ENCODE results near the gene DTX3L. TPM values are rescaled to one million over a fixed set of nuclear protein-coding genes. Genes with fewer than 3 reads are reported as not detected.

DTX3L gene
- total and polyA plus RNA-seq, 2 of the 13 experiments (the other 11 are each of a cell fraction or from before 2014, with no cell fraction given): 2.5 to 10.9 TPM

DNA sequence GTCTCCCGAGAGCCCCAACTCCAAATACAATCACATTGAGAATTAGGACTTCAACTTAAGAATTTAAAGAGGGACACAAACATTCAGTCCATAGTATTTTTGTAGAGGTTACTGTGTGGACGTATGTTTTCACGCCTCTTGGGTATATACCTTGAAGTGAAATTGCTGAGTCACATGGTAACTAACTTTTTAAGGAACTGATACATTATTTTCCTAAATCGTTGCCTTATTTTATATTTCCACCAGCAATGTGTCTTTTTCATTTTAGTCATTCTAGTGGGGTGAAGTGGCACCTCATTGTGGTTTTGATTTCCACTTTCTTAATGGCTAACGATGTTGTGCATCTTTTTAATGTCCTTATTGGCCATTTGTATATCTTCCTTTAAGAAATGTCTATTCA is 25.2 kb downstream of the DTX3L start:
- ATAC-seq: no peak
- FAIRE-seq: no peak
- intact Hi-C loops (cut with micrococcal nuclease; ENCODE audit: unreplicated experiment): no loop called here
- CTCF ChIA-PET (ENCODE audit: low intra/inter-chr PET ratio, low total read pairs): no interaction called here
- no peak overlapping the region for H3K9ac ChIP-seq (ENCODE audit: insufficient read depth, low read depth, low read length)
- H3K4me3 ChIP-seq (replicated peaks in 1 of 3; ENCODE audit: insufficient read depth in 1 of 3, low read depth in 2 of 3, low read length in 3 of 3): no peak overlapping the region
- peak; percentile 66 for TF ChIP-seq NFE2L2 (IDR thresholded peaks at IDR 0.05; ENCODE audit: low read length)
- no peak for TF ChIP-seq ZBTB44 (CRISPR knock-in tag; IDR thresholded peaks at IDR 0.05)
- TF ChIP-seq ZBTB26 (CRISPR knock-in tag; IDR thresholded peaks at IDR 0.05; ENCODE audit: borderline replicate concordance): no peak
- TF ChIP-seq ZNF546 (CRISPR knock-in tag; conservative IDR thresholded peaks at IDR 0.05): no peak
- no peaks in the 10 kb centered on the region for H3K27me3 ChIP-seq (ENCODE audit: control insufficient read depth in 1 of 2, insufficient read depth in 2 of 2, low read length in 2 of 2)
- POLR2A ChIA-PET: no interaction called here
- in situ Hi-C loops (cut with HindIII; ENCODE audit: extremely low pct_ligation_motif_present, low pct_unique_long_range_greater_than_20kb): no loop called here
- no peak for DNase-seq (ENCODE audit: low spot score)
- 37% methylated on average over 5 of the region's 5 CpGs for WGBS (ENCODE audit: low lambda C conversion rate)
- H2AFZ ChIP-seq (ENCODE audit: low read length): no peak overlapping the region
- peaks cover 11% of the 10 kb centered on the region; the same call in 1 of the 2 replicates for H3K4me1 ChIP-seq (ENCODE audit: insufficient read depth, low read length)
- H4K20me1 ChIP-seq (ENCODE audit: insufficient read depth, low read length): no peaks in the 10 kb centered on the region
- no peak overlapping the region for H3K4me2 ChIP-seq (ENCODE audit: low read depth, low read length)
- BruUV-seq (replicated peaks): no TSS peak
- no peaks in the 10 kb centered on the region for H3K36me3 ChIP-seq (replicated peaks in 1 of 2; ENCODE audit: control insufficient read depth in 1 of 2, insufficient read depth in 2 of 2, low read length in 2 of 2)
- H3K27ac ChIP-seq (ENCODE audit: extremely low read length, insufficient read depth, low read length): no peak overlapping the region
- no peaks in the 10 kb centered on the region for H3K79me2 ChIP-seq (ENCODE audit: insufficient read depth, low read length)
- no peaks in the 10 kb centered on the region for H3K9me3 ChIP-seq (ENCODE audit: low read length)

- ChIA-PET POLR2A (no interaction called here), CTCF (ENCODE audit: low intra/inter-chr PET ratio, low total read pairs) (no interaction called here)
- Histone ChIP-seq H2AFZ (ENCODE audit: low read length) (no peak overlapping the region), H3K4me1 (ENCODE audit: insufficient read depth, low read length) (no peaks in the 10 kb centered on the region), H3K27me3 (ENCODE audit: control insufficient read depth in 1 of 2, insufficient read depth in 2 of 2, low read length in 2 of 2) (no peaks in the 10 kb centered on the region), H3K27ac (ENCODE audit: extremely low read length, insufficient read depth, low read length) (no peak overlapping the region), H3K9me3 (ENCODE audit: low read length) (no peaks in the 10 kb centered on the region), H3K4me3 (replicated peaks in 1 of 3; ENCODE audit: insufficient read depth in 1 of 3, low read depth in 2 of 3, low read length in 3 of 3) (no peak overlapping the region), H3K36me3 (replicated peaks in 1 of 2; ENCODE audit: control insufficient read depth in 1 of 2, insufficient read depth in 2 of 2, low read length in 2 of 2) (no peaks in the 10 kb centered on the region), H4K20me1 (ENCODE audit: insufficient read depth, low read length) (no peaks in the 10 kb centered on the region), H3K4me2 (ENCODE audit: low read depth, low read length) (no peak overlapping the region), H3K79me2 (ENCODE audit: insufficient read depth, low read length) (no peaks in the 10 kb centered on the region), H3K9ac (ENCODE audit: insufficient read depth, low read depth, low read length) (no peak overlapping the region)
- TF ChIP-seq ZC3H13 (CRISPR knock-in tag; IDR thresholded peaks at IDR 0.05) (no peak), ZNF343 (CRISPR knock-in tag; IDR thresholded peaks at IDR 0.05) (no peak), ZNF484 (CRISPR knock-in tag; IDR thresholded peaks at IDR 0.05; ENCODE audit: borderline replicate concordance, low read depth) (no peak), ZNF331 (CRISPR knock-in tag; IDR thresholded peaks at IDR 0.05) (no peak), CREM (IDR thresholded peaks at IDR 0.05) (no peak), CREM (CRISPR knock-in tag; IDR thresholded peaks at IDR 0.05) (no peak)
- TF ChIP-seq, protein P1, sequence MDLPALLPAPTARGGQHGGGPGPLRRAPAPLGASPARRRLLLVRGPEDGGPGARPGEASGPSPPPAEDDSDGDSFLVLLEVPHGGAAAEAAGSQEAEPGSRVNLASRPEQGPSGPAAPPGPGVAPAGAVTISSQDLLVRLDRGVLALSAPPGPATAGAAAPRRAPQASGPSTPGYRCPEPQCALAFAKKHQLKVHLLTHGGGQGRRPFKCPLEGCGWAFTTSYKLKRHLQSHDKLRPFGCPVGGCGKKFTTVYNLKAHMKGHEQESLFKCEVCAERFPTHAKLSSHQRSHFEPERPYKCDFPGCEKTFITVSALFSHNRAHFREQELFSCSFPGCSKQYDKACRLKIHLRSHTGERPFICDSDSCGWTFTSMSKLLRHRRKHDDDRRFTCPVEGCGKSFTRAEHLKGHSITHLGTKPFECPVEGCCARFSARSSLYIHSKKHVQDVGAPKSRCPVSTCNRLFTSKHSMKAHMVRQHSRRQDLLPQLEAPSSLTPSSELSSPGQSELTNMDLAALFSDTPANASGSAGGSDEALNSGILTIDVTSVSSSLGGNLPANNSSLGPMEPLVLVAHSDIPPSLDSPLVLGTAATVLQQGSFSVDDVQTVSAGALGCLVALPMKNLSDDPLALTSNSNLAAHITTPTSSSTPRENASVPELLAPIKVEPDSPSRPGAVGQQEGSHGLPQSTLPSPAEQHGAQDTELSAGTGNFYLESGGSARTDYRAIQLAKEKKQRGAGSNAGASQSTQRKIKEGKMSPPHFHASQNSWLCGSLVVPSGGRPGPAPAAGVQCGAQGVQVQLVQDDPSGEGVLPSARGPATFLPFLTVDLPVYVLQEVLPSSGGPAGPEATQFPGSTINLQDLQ (CRISPR knock-in tag; IDR thresholded peaks at IDR 0.05): no peak
- no peak for FAIRE-seq
- DNase-seq (ENCODE audit: low spot score): no peak
- no peak for ATAC-seq
- BruUV-seq (replicated peaks): no TSS peak
- intact Hi-C loops (cut with micrococcal nuclease; ENCODE audit: unreplicated experiment) (no loop called here), in situ Hi-C loops (cut with HindIII; ENCODE audit: extremely low pct_ligation_motif_present, low pct_unique_long_range_greater_than_20kb) (no loop called here)
- 91% methylated on average over 2 of the region's 2 CpGs for WGBS (ENCODE audit: low lambda C conversion rate)
Observed at GRCh38 chr3:122590610-122591009, 26.5 kb downstream of the DTX3L start.

Measured in HepG2 (cell line).